ENCODE measurements around the gene ZNF223.

The ZNF223 gene

GRCh38 chr19:44072543-44073401, 20.9 kb downstream of the ZNF223 start:
- peak; percentile 59 for DNase-seq

GRCh38 chr19:44076325-44076724, 24.5 kb downstream of the ZNF223 start:
- DNase-seq = no peak

GRCh38 chr19:44092108-44092507, 40.3 kb downstream of the ZNF223 start:
- DNase-seq = no peak

GRCh38 chr19:44093931-44094765, 42.3 kb downstream of the ZNF223 start, which contains the start of gene ZNF224:
Gene ZNF224, plus strand, starts transcription at chr19:44094361. Its CDS starts 3,513 bp downstream, at chr19:44097874.
- peak; percentile 89 for DNase-seq

GRCh38 chr19:44107751-44108150, 55.9 kb downstream of the ZNF223 start:
- no peak for DNase-seq

- no peak for DNase-seq
Observed at GRCh38 chr19:44109458-44109857, 57.6 kb downstream of the ZNF223 start.

GRCh38 chr19:44111910-44112463, 60.2 kb downstream of the ZNF223 start:
- no peak for DNase-seq

- no peak for DNase-seq
Observed at GRCh38 chr19:44112802-44113137, 60.9 kb downstream of the ZNF223 start.

GRCh38 chr19:44113138-44113783, 61.4 kb downstream of the ZNF223 start, which contains the start of gene ZNF225:
Gene ZNF225, plus strand, starts transcription at chr19:44113399. Its CDS starts 2,429 bp downstream, at chr19:44115828.
- peak; percentile 88 for DNase-seq

- peak; percentile 60 for DNase-seq
Observed at GRCh38 chr19:44113784-44114390, 62.1 kb downstream of the ZNF223 start.

Measured in activated CD8-positive, alpha-beta memory T cell treated with anti-CD3 and anti-CD28 coated beads for 24 hours (primary cell).